HG03175 (cell line): Measurements from ENCODE around the gene CD74.
"Not testable (repeated sequence)": the region's sequence is repeated elsewhere in the genome, so short reads cannot be mapped to it uniquely, and the experiment has no call there.

Experiments
- ATAC-seq: cut with Tn5 transposase; IDR thresholded peaks from one replicate; pipeline ENCODE4 v1.9.1; 2021; ENCODE audit warnings: mild to moderate bottlenecking, moderate library complexity; ENCODE audit not compliant: unreplicated experiment

CD74 gene

DNA sequence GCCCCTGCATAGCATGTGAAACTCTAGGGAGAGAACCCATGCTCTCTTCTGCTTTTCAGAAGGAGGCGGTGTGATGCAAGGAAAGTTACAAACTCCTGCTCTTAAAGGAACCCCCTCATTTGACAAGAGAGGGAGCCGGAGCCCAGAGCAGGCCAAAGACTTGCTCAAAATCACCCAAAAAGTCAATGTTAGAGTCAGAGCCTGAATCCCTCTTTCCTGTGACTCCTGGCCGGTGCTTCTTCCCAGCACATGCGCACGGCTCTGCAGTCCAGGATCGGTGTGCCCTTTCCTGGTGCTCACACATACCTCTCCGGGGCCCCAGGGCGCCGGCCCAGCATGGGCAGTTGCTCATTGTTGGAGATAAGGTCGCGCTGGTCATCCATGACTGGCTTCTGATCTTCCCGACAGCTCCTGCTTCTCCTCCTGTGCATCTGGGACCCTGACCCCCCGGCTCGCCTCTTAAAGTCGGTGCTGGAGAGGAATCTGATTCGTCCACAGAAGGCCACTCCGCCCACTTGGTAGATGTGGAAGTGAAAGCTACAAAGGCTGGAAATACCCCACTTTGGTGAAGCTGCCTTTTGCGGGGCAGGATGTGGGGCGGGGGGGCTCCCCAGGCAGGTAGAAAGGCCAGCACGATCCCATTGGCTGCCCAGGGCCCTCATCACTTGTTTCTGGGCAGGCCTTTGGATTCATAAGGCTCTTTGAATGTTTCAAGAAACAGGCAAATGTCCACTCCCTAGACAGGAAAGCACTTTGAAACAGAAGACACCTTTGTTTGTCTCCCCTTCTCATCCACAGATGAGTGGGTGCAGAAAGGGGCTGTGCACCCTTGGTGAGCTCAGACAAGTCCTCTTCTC, at the start of gene CD74:
CD74 (minus strand) TSS at position 592 of the 857 bp plus-strand sequence; CDS start at position 431, 161 bp downstream.
- ATAC-seq = peak; percentile 70

DNA sequence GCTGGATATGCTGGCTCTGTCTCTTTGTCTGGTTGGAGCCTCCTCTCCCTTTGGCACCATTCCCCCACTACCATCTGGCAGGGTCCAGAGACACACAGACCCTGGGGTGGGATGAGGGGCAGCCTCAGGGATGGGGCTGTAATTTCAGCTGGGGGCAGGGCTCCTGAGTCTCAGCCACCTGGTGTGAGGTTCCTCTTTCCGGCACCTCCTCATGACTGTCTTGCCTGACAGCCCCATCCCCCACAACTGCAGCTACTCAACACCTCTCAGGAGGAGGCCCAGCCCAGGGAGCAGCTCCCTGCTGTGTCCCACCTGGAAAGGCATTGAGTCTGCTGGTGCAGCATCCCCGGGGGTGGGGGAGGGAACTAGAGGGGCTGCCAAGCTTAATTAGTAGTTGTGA, 48.5 kb upstream of the CD74 start:
- ATAC-seq = peak; percentile 86

DNA sequence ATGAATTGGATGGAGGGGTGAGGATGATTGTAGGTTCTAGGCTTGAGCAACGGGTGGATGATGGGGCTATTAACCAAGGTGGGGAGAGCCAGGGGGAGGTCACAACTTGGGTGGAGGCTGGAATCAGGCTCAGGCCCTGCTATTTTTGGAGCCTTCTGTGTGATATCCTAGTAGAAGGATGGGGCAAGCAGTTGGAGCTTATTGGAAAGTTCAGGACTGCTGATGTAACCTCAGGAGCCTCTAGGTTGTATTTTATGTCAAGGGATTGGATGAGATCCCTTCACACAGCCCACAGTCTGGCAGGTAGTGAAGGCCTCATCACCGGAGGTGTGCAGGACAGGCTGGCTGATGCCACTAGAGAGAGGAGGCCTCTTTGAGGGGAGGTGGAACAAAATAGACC, 48.1 kb upstream of the CD74 start:
- no peak for ATAC-seq

DNA sequence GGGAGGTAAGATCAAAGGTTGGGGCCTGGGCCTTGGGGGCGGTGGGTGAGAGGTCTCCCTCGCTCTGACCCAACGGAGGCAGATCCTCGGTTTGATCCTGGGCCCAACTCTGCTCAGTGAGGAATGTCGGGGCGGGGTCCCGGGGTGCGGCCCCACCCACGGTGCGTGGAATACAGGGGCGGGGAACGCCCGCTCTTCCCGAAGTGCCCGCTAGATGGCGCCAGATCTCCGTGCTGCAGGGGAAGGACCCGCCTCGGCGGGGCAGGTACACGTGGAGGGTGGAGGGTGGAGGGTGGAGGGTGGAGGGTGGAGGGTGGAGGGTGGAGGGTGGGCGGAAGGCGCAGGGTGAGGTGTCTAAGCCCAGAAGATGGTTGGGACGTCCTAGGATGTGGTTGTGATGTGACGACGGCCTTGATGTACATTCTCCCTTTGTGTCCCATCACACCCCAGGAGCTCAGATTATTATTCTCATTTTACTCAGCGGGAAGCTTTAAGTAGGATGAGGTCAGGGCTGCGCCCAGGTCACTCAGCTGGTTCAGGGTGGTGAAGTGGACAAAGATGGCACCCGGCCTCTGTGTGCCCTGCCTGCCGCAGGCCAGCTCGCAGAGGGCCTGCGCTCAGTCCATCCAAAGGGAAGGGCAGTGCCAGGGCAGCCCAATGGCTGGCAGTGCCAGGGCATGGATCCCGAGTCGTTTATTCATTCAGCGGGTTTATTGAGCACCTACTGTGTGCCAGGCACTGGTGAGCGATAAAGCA, 46.3 kb upstream of the CD74 start:
- ATAC-seq = peak; percentile 66

DNA sequence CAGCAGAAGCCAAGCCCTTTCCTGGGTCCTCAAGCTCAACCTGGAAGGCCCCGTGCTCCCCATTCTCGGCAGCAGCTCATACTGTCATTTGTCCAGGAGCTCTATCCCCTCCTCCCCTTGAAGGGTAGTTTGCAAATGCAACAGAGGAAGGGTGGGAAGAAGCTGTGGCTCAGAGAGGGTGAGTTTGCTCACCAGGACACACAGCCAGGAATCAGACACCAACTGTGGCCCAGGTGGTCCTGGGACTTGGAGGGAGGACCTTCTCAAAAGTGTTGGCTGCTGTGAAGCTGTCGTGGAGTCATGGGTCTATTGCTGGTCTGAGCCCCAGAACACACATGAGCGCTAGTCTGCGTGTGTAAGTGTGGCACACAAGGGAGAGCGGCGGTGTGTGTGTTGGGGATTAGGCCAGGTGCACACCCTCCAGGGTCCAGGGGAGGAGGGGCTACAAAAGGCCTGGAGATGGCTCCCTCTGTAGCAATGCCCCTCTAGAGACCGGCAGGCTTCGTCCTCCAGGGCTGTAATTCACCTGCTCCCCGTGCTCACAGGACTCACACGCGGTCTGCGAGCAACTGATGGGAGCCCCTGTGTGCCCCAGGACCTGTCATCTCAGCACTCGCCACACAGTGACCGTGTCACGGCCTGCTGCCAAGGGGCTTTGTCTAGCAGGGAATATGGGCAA, 45.0 kb upstream of the CD74 start:
- ATAC-seq = no peak

DNA sequence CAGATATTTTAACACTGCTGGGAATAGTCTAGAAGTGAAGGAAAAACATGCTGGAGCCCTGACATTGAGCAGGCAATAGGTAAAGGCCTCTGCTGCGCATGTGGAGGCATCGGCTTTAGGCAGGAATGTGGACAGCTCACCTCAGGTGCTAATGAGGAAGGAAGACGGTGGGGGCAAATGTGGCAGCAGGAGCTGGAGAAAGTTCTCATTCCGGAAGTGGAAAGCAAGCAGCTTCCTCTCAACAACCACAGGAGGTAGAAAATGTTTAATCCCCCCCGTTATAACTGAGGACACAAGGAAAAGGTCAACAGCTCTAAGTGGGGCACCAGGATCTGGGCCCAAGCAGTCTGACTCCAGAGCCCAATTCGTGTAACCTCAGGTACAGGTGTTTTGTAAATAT, 44.4 kb upstream of the CD74 start:
- no peak for ATAC-seq

DNA sequence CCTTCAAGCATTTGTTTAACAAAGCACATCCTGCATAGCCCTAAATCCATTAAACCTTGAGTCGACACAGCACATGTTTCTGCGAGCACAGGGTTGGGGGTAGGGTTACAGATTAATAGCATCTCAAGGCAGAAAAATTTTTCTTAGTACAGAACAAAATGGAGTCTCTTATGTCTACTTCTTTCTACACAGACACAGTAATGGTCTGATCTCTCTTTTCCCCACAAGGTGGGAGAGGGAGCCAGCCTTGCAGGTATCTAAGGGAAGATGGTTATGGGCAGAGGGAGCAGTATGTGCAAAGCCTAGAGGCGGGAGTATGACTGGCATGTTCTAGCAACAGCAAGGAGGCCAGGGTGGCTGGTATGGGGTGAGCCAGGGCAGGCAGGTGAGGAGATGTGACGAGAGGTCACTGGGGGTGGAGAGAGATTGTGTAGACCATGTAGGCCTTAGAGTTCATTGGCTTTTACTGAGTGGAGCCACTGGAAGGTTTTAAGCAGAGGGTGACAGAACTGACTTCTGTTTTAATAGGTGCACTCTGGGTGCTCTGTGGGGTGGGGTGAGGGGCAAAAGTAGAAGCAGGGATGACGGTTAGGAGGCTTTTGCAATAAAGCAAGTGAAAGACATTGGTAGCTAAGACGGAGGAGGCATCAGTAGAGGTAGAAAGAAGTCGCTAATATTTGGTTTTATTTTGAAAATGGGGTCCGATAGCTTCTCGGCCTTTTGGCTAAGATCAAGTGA, 42.0 kb upstream of the CD74 start:
- no peak for ATAC-seq

DNA sequence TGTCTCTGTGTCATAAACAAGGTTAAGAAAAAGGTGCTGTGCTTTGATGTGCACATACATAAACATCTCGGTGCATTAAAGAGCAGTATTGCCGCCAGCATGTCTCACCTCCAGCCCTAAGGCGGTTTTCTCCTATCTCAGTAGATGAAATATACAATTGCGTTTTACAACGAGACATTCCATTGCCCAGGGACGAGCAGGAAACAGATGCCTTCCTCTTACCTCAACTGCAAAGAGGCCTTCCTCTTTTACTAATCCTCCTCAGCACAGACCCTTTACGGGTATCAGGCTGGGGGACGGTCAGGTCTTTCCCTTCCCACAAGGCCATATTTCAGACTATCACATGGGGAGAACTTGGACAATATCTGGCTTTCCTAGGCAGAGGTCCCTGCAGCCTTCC, 41.3 kb upstream of the CD74 start:
- ATAC-seq = not testable (repeated sequence)

DNA sequence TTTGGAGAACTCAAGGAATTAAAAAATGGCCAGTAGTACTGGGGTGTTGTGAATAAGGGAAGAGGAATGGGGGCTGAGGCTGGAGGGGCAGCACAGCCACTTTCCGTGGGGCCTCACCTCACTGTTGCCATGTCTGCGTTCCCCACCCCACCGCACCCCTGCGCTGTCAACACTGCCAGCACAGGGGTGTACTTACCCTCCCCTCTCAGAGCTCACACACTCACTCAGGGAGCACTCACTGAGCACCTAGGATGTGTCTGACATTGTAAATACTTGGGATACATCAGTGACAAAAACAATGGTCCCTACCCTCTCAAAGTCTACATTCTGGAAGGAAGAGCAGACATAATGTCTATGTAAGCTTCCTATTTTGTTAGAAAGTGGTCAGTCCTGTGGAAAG, 40.2 kb upstream of the CD74 start:
- no peak for ATAC-seq

DNA sequence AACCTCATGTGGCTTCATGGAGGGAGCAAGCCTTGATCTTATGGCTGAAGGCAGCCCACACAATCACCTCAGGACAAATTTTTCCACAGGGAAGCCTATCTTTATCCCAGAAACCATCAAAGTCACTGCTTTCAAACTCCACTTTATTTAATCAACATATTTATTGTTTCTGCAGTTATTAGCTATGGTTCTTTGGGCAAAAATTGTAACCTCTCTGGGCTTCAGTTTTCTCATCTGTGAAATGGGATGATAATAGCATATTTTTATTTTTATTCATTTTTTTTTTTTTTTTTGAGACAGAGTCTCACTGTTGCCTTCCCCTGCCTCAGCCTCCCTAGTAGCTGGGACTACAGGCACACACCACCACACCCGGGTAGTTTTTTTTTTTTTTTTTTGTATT, 38.9 kb upstream of the CD74 start:
- no peak for ATAC-seq

DNA sequence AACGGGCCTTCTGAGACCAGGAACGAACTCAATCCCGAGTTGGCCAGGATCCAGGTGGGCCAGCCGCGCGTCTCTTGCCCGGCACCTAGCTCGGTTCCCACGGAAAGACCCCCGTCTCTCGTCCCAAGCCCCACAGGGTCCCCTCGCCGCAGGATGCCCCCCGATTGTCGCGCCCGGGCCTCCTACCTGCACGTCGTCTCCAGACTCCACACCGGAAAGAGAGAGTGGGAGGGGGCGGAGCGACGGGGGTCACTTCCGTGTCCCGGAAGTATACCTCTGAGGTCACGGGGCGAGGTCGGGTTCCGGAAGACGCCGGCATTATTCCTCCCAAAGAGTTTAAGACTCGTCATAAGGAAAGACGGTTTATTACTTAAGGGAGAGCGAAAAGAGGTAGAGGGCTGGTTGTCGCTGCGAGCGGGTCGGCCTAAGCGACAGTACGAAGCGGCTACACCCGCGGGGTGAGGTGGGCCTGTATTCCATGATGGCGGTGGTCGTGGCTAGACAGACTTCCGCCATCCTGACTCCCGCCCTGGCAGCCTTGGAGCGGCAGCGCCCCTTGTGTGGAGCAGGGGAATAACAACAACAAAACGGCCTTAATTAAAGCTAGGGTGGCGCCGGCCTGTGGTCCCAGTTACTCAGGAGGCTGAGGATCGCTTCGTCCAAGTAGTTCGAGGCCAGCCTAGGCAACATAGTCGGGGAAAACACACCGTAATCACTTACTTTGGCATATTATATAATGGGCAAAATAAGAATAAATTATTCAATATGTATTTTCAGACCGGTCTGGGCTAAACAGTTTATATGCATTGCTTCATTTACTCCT, 37.0 kb upstream of the CD74 start, which contains the start of gene RPS14:
RPS14 (minus strand) TSS at position 223 of the 823 bp plus-strand sequence. CDS start 2,006 bp downstream, outside the sequence.
- ATAC-seq = peak; percentile 95

DNA sequence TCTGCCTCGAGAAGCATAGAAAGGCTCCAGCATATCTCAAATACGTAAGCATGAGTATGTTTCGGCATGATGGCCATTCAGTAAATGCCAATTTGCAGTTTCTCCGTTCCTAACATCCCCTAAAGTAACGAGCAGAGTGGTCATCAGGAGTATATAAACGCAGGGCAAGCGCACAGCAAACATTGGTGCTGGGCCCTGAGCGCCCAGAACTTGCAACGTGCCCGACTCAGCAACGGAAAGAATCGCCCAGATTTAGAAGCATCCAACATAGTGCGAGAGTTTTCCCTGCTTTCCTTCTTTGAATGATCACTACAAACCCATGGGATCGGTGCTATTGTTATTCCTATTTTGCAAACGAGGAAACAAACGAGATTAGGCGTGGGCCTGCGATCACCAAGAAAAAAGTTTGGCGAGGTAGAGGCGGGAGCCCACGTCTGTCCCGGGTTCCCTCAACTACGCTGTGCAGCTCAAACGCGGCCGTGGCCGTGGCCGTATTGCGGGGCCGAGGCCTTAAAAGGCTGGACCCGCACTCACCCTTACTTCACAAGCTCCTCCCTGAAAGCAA, 36.3 kb upstream of the CD74 start:
- peak; percentile 28 for ATAC-seq

DNA sequence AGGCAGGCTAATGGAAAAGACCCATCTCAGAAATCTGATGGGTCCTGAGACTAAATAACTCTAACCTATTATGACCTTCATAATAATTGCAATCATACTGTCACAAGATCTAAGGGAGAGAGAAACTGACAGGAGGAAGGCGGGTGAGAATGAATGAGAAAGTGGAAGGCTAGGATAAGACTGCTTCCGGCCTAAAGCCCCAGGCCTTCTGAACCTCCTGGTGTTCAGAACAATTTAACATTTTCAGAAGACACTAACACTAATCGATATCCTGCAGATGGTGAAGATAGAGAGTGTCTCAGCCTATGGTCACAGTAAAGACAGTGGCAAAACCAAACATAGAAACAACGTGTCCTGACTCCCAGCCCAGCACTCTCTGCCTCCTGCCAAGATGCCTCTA, 35.6 kb upstream of the CD74 start:
- ATAC-seq = no peak

DNA sequence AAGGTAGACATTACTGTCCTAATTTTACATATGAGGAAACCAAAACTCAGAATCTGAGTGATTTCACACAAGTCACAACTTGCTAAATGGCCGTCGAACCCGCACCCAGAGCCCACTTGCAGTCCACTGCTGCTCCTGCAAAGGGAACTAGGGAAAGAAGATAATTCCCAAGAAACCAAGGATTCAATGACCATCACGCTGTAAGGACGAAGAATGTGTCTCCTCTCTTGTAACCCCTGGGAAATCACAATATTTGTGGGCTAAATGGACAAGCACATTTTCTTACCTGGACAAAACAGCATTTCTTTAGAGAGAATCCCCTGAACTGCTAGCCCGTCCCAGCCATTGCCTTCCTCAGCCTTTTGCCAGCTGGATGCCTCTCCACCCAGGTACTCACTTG, 34.5 kb upstream of the CD74 start:
- ATAC-seq = no peak

DNA sequence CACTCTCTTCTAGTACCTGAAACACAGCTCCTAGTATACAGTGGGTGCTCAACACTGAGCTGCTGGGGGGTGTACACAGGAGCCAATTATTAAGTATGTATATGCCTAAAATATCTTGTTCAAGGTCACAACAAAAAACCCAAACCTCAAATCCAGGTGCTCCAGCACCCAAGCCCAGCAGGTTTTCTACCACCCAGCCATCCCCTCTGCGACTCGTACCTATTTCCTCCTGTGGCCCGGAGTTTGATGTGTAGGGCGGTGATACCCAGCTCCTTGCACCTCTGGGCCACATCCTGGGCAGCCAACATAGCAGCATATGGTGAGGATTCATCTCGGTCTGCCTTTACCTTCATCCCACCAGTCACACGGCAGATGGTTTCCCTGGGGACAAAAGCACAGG, 33.9 kb upstream of the CD74 start:
- ATAC-seq = no peak

DNA sequence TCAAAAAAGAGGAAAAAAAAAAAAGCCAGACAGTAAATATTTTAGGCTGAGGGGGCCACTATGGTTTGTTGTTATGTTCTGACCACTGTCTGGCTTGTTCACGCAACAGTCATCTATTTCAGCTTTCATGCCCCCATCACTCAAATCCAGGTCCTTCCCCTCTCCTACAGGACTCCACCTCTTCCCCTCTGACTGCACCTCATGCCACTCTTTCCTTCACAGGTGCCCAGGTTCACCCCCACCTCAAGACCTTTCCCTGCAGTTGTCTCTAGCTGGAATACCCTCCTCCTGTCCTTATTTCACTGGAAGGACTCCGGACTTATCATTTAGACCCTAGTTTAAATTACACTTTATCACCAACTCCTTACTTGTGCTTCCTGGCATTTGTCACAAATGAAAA, 33.4 kb upstream of the CD74 start:
- ATAC-seq = no peak

DNA sequence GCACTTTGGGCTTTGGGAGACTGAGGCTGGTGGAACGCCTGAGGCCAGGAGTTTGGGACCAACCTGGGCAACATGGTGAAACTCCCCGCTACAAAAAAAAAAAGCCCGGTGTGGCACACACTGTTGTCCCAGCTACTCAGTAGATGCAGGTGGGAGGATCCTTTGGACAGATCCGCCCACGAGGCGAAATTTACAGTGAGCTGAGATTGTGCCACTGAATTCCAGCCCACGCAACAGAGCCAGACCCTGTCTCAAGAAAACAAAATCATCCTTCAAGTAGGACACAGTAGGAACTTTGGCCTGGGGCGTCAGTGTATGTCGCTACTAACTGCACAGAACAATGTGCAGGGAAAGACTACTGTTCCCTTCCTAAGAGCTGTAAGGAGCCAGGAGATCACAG, 32.1 kb upstream of the CD74 start:
- ATAC-seq = no peak

DNA sequence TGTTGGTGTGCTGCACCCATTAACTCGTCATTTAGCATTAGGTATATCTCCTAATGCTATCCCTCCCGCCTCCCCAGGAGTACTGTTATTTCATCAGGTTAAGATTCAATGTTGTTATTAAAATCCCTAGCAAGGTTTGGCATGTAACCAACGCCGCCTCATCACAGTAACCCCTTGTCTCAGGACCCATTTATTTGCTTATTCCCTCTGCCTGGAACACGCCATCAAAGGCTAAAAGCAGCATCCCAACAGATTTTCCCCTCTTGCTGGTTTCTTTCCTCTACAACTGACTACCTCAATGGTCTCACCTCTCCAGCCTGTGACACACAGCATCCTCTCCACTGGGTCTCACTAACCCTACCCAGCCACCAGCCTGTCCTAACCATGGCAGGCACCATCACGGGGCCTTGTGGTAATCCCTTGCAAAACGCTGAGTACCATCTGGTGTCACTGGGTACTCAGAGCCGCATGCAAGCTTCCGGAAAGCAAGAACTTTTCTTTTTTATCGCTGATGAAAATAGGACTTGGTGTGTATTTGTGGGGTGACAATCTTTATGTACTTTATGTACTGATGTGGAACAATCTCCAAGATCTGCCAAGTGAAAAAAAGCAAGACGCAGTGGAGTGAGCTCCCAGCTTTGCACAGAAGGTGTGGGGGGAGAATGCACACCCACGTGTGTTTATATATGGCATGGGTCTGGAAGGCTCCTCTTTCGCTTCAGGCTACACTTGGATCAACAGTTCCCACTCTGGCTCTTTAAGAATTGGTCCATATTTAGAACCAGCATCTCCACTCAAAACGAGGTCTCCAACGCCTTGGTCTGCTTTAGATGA, 30.7 kb upstream of the CD74 start:
- ATAC-seq = no peak

DNA sequence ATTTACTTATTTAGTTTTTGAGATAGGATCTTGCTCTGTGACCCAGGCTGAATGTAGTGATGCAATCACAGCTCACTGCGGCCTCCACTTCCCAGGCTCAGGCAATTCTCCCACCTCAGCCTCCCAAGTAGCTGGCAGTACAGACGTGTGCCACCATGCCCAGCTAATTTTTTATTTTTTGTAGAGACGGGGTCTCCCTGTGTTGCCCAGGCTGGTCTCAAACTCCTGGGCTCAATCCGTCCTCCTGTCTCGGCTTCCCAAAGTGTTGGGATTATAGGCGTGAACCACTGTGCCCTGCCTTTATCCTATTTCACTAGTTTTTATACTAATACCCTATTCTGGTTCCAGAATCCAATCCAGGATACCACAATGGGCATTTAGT, 30.0 kb upstream of the CD74 start:
- ATAC-seq = no peak
